Globus pallidus (tissue), 1 donor: ENCODE results near the gene RPL18.

Source experiments
- DNase-seq: peaks from one replicate; pipeline ENCODE4 v3.0.0-alpha.2; 2015; ENCODE audit warnings: low spot score

The RPL18 gene

GRCh38 chr19:48630296-48631063, 11.5 kb upstream of the RPL18 start:
- no peak for DNase-seq

DNA sequence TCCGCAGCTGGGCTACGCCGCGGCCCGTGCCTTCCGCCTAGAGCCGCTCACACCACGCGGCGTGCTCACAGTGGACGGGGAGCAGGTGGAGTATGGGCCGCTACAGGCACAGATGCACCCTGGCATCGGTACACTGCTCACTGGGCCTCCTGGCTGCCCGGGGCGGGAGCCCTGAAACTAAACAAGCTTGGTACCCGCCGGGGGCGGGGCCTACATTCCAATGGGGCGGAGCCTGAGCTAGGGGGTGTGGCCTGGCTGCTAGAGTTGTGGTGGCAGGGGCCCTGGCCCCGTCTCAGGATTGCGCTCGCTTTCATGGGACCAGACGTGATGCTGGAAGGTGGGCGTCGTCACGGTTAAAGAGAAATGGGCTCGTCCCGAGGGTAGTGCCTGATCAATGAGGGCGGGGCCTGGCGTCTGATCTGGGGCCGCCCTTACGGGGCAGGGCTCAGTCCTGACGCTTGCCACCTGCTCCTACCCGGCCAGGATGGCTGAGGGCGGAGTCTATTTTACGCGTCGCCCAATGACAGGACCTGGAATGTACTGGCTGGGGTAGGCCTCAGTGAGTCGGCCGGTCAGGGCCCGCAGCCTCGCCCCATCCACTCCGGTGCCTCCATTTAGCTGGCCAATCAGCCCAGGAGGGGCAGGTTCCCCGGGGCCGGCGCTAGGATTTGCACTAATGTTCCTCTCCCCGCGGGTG, 10.8 kb upstream of the RPL18 start:
- no peak for DNase-seq

GRCh38 chr19:48629297-48629598, 10.3 kb upstream of the RPL18 start:
- DNase-seq, result no peak

DNA sequence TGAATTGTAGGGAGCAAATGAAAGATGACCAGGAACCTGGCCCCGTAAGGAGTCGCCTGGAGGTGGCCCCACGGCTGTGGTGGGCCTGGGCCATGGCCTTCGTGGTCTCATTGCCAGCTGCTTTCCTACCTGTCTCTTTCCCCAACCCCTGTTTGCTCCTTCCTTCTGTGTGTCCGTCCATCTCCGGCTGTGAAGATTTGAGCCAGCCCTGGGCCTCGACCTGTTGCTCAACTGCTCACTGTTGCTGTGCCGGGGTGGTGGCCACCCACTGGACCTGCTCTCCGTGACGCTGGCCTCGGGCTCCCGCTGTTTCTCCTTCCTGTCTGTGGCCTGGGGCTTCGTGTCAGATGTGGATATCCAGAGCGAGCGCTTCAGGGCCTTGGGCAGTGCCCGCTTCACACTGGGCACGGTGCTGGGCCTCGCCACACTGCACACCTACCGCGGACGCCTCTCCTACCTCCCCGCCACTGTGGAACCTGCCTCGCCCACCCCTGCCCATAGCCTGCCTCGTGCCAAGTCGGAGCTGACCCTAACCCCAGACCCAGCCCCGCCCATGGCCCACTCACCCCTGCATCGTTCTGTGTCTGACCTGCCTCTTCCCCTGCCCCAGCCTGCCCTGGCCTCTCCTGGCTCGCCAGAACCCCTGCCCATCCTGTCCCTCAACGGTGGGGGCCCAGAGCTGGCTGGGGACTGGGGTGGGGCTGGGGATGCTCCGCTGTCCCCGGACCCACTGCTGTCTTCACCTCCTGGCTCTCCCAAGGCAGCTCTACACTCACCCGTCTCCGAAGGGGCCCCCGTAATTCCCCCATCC, 9.7 kb upstream of the RPL18 start:
- DNase-seq, result no peak

DNA sequence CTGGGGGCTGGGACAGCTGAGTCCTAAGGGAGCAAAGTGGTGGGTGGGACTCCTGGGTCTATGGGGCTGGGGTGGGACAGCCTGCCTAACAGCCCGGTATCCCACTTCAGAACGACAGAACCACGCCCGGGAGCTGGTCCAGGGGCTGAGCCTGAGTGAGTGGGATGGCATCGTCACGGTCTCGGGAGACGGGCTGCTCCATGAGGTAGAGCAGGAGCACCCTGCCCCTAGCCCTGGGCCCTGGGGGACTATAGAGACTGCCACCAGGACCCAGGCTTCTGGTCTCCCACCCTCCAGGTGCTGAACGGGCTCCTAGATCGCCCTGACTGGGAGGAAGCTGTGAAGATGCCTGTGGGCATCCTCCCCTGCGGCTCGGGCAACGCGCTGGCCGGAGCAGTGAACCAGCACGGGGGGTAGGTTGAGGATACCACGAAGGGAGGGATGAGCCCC, 8.9 kb upstream of the RPL18 start:
- no peak for DNase-seq

DNA sequence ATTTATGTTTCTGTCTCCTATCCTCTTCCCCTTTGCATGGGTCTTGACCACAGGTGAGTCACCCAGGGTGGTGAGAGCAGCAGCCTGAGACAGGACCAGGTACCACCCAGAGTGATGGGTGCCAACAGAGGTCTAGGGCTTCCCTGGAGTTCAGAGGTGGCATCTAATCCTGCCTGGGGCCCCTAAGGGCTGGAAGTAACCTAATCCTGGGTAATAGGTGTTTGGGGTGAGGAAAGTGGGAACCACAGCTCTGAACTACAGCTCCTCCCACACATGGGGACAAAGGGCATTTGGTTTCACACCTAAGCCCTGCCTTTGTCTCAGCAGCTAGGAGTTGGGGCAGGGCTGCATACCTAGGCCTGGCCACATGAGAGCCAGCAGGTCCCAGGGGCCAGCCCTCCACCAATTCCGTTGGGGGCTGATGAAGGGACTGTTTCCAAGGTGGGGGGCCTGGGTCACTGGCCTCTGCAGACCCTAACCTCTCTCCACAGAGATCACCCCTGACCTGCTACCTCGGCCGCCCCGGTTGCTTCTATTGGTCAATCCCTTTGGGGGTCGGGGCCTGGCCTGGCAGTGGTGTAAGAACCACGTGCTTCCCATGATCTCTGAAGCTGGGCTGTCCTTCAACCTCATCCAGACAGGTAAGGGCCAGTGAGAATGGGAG, 8.4 kb upstream of the RPL18 start:
- no peak for DNase-seq

DNA sequence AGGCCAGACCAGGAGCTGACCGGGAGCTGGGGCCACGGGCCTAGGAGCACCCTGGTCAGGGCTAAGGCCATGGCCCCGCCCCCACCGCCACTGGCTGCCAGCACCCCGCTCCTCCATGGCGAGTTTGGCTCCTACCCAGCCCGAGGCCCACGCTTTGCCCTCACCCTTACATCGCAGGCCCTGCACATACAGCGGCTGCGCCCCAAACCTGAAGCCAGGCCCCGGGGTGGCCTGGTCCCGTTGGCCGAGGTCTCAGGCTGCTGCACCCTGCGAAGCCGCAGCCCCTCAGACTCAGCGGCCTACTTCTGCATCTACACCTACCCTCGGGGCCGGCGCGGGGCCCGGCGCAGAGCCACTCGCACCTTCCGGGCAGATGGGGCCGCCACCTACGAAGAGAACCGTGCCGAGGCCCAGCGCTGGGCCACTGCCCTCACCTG, 6.9 kb upstream of the RPL18 start:
- DNase-seq, result no peak

DNA sequence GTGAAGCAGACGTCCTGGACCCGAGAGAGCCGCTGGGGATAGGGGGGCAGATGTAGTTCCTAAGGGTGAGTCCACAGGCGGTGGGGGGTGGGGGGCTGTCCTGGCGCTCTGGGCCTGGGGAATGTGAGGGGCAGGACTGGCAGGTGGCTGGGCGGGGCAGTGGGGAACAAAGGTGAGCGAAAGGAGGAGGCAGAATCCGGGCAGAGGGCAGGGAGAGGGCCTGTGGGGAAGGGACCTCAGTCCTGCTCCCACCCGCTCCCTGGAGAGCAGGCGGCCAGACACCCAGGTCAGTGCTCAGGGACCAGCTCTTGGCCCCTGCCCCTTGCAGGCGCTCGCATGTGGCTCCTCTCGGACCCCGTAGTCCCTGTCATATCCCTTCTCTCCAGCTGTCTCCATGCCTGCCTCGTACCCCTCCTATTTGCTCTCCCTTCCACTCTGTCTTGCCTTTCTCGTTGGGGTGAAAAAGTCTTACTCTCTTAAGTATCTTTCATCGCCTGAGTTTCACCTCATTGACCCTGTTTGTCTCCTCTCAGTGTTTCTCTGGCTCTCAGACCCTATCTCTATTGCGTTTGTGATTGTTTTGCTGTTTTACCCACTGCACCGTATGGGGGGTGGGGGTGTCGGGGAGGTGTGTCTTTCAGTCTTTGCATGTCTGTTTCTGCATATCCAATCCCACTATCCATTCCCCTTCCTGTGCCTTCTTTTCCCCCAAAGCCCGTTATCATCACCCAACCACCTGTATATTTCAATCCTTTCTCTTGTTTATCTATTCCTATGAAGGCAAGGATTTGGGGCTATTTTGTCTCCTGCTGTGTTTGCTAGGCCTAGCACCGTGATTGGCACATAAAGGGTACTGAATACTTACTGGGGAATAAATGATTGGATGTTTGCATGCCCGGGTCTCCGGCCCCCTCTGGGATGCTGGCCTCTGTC, 6.1 kb upstream of the RPL18 start:
- no peak for DNase-seq

- peak; percentile 99 for DNase-seq
These were observed 5.2 kb upstream of the RPL18 start for GRCh38 chr19:48624067-48624594.

DNA sequence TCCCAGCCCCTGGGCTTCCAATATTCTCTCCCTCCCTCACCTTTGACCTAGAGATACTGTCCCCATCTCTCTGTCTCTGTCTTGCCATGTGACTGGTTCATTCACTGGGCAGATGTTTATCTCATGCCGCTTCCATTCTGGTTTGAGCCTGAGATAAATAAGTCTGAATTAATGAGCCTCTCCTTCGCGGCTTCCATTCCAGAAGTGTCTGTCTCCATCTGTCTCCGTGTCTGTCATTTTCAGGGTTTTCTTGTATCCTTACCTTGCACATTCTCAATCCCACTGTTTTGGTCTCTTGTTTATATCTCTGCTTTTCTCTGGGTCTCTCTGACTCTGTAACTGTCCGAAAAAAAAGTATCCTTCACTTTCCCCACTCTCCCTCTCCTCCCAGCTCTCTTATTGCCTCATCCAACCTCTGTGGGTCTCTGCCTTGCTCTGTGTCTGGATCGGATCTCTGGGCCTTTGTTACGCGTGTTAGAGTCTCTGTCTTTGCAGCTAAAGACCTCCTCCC, 4.6 kb upstream of the RPL18 start:
- DNase-seq, result no peak

- no peak for DNase-seq
These were observed 961 bp upstream of the RPL18 start for GRCh38 chr19:48619692-48620585.

DNA sequence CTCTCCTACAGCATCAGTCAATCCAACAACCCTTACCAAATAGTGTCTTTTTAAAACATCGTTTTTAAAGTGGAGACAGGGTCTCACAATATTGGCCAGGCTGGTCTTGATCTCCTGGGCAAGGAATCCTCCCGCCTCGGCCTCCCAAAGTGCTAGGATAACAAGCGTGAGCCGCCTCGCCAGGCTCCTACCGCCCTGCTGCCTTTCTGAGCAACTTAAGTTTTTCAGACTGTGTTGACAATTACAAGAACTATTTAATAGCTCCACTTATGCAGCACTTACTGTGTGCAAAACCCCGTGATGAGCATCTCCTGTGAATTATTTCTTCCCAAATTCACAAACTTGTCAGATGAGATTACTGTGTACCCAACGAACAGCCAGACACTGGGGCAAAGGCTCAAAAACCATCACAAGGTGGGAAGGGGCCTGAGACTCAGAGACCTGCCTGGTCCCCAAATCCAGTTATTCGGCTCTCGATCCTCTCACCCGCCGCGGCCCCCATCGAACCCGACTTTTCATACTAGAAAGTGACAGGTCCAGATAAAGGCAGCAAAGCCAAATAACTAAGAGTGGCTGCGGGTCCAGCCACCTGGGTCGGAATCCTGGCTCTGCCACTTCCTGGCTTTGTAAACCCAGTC, 581 bp downstream of the RPL18 start:
- DNase-seq, result no peak

DNA sequence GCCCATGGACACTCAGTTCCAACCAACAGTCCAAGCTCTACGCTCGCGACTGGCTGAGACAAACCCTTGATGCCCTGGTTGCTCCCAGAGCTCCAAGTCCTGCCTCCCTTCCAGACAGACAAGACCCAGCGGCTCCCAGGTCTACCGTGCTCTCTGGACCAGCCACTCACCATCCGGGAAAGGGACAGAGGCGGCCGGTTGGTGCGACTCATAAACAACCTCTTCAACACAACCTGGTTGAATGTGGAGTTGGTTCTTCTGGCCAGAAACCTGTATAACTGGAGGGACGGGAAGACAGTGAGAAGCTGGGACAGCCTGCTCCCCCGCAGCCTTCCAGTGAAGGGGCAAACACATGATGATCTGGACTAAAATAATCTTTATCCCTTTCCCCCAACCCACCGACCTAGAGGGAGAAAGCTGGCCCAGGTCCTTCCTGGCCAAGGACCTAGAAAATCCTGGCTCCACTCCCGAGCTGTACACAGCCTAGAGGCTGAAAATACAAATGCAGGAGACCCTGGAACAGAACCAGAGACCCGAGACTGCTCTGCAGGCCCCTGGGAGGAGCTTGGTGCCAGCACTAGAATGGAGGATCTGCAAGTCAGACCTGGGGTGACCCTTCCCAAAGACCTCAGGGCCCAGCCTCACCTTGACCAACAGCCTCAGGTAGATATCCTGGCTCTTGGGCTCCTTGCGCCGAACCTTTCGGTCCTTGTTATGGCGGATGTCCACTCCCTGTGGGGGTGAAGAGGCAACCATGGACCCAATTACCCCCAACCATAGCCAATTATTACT, 1.6 kb downstream of the RPL18 start:
- no peak for DNase-seq

- DNase-seq, result no peak
These were observed 2.4 kb downstream of the RPL18 start for GRCh38 chr19:48616491-48617056.

GRCh38 chr19:48616041-48616436, 2.9 kb downstream of the RPL18 start:
- DNase-seq, result no peak

- DNase-seq, result no peak
These were observed 3.5 kb downstream of the RPL18 start for GRCh38 chr19:48615231-48616040.
